ENCODE data around the gene CRB2. TPM values are rescaled to one million over a fixed set of nuclear protein-coding genes. Genes with fewer than 3 reads are reported as not detected.
A peak's percentile ranks its signal among the peaks of the same experiment; 100 is the strongest.

The CRB2 gene
- total RNA-seq, 1 donor = not detected

DNA sequence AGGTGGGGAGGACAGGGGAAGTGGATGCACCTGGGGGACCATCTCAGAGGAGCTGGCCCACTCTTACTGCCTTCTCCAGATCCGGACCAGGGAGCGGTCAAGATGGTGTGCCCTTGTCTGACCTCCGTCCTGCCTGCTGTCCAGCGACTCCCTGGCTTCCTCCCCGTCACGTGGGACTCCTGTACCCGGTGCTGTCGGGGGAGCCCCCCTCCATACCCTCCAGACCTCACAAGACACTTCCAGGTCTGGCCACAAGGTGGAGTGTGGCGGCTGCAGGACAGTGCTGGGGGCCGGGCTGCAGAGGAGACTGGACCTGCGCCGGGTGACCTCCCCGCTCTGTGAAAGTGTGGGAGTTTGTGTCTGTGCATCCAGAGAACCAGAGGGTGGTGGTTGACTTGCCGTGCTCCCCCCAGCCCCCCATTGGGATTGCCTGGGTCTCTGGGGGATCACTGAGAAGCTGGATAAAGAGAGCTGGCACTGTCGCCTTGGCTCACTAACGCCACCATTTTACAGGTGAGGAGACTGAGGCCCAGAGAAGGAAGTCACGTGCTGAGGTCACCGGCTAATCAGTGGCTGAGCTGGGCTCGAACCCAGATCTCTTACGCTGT, 1.9 kb upstream of the CRB2 start:
- peak; percentile 60 for DNase-seq (ENCODE audit: low read depth)
- TF ChIP-seq, protein P1, sequence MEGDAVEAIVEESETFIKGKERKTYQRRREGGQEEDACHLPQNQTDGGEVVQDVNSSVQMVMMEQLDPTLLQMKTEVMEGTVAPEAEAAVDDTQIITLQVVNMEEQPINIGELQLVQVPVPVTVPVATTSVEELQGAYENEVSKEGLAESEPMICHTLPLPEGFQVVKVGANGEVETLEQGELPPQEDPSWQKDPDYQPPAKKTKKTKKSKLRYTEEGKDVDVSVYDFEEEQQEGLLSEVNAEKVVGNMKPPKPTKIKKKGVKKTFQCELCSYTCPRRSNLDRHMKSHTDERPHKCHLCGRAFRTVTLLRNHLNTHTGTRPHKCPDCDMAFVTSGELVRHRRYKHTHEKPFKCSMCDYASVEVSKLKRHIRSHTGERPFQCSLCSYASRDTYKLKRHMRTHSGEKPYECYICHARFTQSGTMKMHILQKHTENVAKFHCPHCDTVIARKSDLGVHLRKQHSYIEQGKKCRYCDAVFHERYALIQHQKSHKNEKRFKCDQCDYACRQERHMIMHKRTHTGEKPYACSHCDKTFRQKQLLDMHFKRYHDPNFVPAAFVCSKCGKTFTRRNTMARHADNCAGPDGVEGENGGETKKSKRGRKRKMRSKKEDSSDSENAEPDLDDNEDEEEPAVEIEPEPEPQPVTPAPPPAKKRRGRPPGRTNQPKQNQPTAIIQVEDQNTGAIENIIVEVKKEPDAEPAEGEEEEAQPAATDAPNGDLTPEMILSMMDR (IDR thresholded peaks at IDR 0.05; ENCODE audit: insufficient read depth, low read depth, low read length) = peak; percentile 91
- no peak overlapping the region for H3K4me3 ChIP-seq (ENCODE audit: low read depth, low read length)

DNA sequence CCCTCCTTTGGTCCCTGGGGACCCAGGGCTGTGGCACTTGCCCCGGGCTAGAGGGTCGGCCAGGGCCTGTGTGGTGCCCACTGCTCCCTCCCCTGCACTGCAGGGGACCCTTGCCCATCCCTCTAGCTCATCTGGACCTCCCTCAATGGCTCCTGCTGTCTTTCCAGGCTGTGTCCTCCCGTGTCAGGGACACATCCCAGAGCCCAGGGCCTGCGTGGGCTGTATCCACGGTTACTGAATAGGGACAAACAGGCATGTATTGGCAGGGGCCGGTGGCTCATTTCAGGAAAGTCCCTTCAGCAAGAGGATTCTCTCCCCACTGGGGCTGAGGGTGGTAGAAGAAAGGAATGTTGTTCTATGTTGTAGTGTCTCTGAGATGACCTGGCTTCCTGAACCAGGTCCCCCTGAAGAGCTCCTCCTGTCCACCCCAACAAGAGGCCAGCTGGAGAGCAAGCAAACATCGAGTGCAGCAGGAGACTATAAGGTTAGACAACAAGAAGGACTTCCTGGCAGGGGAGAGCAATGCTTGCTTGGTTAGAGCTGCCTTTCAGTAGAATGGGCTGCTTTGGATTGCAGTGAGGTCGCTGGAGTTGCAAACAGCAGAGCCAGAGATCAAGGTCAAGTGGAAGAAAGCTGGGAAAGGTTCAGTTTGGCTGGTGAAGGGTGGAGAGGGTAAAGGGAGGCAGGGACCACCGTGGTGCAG, 1.0 kb upstream of the CRB2 start:
- H3K4me3 ChIP-seq (ENCODE audit: low read depth, low read length) = no peak overlapping the region
- DNase-seq (ENCODE audit: low read depth) = no peak
- TF ChIP-seq, protein P1 (IDR thresholded peaks at IDR 0.05; ENCODE audit: insufficient read depth, low read depth, low read length) = no peak

DNA sequence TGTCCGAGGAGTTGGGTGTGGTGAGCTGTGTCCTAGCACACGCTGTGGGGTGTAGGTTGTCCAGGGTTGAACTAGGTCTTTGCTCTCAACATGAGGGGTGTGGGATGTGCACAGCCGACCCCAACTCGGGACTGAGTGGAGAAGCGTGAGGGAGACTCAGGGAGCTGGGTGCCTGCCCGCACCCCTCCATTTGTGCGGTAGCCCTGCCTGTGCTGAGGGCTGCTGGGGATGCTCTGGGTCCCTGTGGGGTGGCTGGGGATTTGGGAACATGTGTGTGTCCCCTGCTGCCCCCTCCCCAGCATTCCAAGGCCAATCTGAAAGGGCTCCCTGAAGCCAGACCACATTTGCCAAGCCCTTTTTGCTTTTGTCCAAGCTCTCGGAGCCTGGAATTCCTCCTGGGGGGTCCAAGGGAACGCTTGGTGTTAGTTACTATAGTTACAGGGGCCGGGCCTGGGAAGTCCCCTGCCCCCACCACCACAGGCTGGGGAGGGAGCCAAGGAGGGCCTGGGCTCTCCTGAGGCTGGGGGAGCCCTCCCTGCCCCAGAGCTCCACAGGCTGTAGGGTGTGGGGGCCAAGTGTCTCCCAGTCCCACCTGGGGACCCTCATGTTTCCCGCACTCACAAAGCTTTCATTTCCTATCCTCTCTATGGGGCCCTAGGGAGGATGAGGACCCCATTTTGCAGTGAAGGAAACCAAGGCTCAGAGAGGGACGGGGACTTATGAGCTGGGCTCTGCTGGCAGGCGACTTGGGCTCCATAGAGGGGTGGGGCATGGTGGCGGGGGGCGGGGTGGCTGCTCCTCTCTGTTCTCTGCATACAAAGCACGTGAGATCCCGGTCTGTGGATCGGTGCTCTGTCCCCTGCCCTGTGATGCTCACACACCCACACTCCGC, 1.1 kb downstream of the CRB2 start:
- H3K4me3 ChIP-seq (ENCODE audit: low read depth, low read length) = no peak overlapping the region
- no peak for DNase-seq (ENCODE audit: low read depth)
- TF ChIP-seq, protein P1 (IDR thresholded peaks at IDR 0.05; ENCODE audit: insufficient read depth, low read depth, low read length) = no peak

DNA sequence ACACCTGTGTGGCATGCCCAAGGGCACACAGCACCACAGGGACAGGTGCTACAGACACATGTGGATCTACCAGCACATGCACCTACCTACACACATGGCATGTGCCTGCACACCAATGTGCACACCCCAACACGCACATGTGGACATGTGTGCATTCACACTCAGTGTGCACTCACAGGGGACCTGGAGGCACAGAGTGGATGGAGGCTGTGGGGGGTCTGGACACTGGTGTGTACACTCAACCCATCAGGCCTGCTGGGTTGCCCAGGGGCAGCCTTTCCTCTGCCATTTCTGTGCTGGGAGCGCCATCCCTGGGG, 1.7 kb downstream of the CRB2 start:
- H3K4me3 ChIP-seq (ENCODE audit: low read depth, low read length) = no peak overlapping the region
- TF ChIP-seq, protein P1 (IDR thresholded peaks at IDR 0.05; ENCODE audit: insufficient read depth, low read depth, low read length) = no peak
- no peak for DNase-seq (ENCODE audit: low read depth)

DNA sequence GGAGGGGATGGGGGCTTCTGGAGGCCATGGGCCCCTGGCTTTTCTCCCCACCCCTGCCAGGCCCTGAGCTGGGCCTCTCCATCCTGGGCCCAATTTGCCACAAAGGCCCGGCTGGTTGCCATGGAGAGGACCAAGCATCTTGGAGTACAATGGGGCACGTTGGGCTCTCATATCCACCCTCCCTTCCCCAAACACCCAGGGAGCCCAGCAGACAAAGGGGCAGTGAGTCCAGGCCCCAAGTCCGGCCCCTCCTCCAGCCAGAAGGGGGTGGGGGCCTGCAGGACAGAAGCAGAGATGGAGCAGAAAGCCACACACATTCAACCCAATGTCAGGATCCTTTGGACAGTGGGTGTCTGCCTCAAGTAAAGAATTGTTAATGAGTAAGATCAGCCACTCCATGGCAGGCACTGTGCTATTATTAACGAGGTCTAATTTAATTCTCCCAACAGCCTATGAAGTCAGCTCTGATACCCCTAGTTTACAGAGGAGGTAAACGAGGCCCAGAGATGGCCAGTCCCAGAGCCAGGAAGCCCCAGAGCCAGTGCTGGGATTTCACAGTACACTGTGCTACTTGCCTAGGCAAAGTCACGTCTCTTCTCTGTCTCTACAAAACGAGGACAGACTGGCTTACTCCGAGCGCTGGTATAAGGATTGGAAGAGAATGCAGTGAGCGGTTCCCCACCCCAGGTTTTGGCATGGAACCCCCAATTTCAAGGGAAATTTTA, 2.3 kb downstream of the CRB2 start:
- DNase-seq (ENCODE audit: low read depth) = no peak
- TF ChIP-seq, protein P1 (IDR thresholded peaks at IDR 0.05; ENCODE audit: insufficient read depth, low read depth, low read length) = no peak
- no peak overlapping the region for H3K4me3 ChIP-seq (ENCODE audit: low read depth, low read length)

DNA sequence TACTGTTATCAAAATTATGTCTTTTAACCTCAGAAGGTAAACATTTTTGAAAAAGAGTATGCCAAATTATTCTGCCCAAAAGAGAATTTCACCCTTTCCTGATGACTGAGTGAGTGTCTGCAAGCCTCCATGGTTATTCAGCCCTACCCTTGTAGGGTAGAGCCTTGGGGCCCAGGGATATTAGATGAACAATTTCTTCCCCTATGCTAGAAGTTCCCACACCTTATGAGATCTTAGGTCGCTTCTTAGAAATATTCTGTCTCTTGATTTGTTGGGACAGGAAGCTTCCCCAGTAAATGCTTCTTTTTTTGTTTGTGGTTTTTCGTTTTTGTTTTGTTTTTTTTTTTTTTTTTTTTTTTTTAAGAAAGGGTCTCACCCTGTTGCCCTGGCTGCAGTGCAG, 3.1 kb downstream of the CRB2 start:
- H3K4me3 ChIP-seq (ENCODE audit: low read depth, low read length) = no peak overlapping the region
- TF ChIP-seq, protein P1 (IDR thresholded peaks at IDR 0.05; ENCODE audit: insufficient read depth, low read depth, low read length) = no peak
- DNase-seq (ENCODE audit: low read depth) = no peak
